Adrenal gland (tissue), 12 donors: ENCODE data around the gene CORO7. TPM values are rescaled to one million over a fixed set of nuclear protein-coding genes. Genes with fewer than 3 reads are reported as not detected.

Experiments used
- DNase-seq, 7 donors: peaks; one replicate each; pipeline ENCODE4 v3.0.0-alpha.2; 2019 to 2020
- H3K27ac ChIP-seq, 5 donors: fragments of 200-600 bp; sonication (generic) in 4 of 5; 1 replicate in 3 of 5; 2 replicates in 2 of 5; pipeline versions ENCODE4 v1.5.1 to v1.8.0; 2016 to 2020; ENCODE audit warnings: mild to moderate bottlenecking in 1 of 5
- H3K27me3 ChIP-seq: fragments of 200-600 bp; 2 replicates; pipeline ENCODE4 v1.8.0; 2021
- H3K36me3 ChIP-seq, 2 donors: fragments of 200-600 bp; replicated peaks in 1 of 2; 1 replicate in 1 of 2; 2 replicates in 1 of 2; pipeline versions ENCODE4 v1.5.1 to v1.8.0; 2018 to 2022
- H3K4me1 ChIP-seq, 2 donors: fragments of 200-600 bp; replicated peaks in 1 of 2; 1 replicate in 1 of 2; 2 replicates in 1 of 2; pipeline versions ENCODE4 v1.5.1 to v1.8.0; 2018 to 2021
- H3K4me3 ChIP-seq, 4 donors: fragments of 200-600 bp; sonication (generic) in 3 of 4; one replicate each; pipeline ENCODE4 v1.5.1; 2016 to 2018
- H3K9me3 ChIP-seq, 3 donors: fragments of 200-600 bp; sonication (generic) in 1 of 3; replicated peaks in 1 of 3; 1 replicate in 2 of 3; 2 replicates in 1 of 3; pipeline versions ENCODE4 v1.5.1 to v1.8.0; 2016 to 2021
- POLR2A ChIP-seq, 2 donors: fragments of 450-650 bp; IDR thresholded peaks; one replicate each; pipeline ENCODE4 v1.6.1; 2017; ENCODE audit warnings: antibody characterized with exemption in 2 of 2, mild to moderate bottlenecking in 2 of 2, moderate library complexity in 1 of 2
- WGBS, 4 donors: extraction: QIAGEN DNeasy Blood & Tissue Kit in 2 of 4; methylation state at CpG; one replicate each; pipeline versions ENCODE4 v1.1.5 to v1.1.7; 2013 to 2017; 5-methylcytosine and 5-hydroxymethylcytosine counted together
- intact Hi-C, 2 donors: fragments of 100-400 bp; cut with DNase I; formaldehyde crosslinking; loops; one replicate each; pipeline versions ENCODE4 v1.14.1 to v1.15.0; 2022 to 2023
- polyA plus RNA-seq, 3 donors: library from polyadenylated mRNA; stranded (reverse); fragments of 200-250 nt in 2 of 3; fragments of 350-450 nt in 1 of 3; fragmentation: Illumina TruSeq in 1 of 3; extraction: RNeasy Lipid Tissue Mini Kit (QIAGEN cat#74804) in 1 of 3; gene quantifications; one replicate each; pipeline ENCODE4 v1.2.3, GENCODE V29; 2013 to 2014
- total RNA-seq, 9 donors: library from RNA; depleted of rRNA in 4 of 9; stranded (reverse); fragments of >200 nt in 4 of 9; fragments of 120-200 nt in 1 of 9; fragmentation: NEBNext Ultra II Directional in 1 of 9; extraction: Animal tissue kit (Norgen Biotek cat#: 25700) in 1 of 9; gene quantifications; one replicate each; pipeline versions ENCODE4 v1.1.0 to v1.2.4, GENCODE V29; 2013 to 2023
- TF ChIP-seq, protein P1 (sequence below), 6 experiments: fragments of 450-650 bp in 4 of 6; fragments of 200-600 bp in 2 of 6; sonication (generic) in 1 of 6; IDR thresholded peaks; 1 replicate in 5 of 6; 2 replicates in 1 of 6; pipeline versions ENCODE4 v1.5.1 to v1.8.0; 2016 to 2021; ENCODE audit warnings: antibody characterized with exemption in 6 of 6, mild to moderate bottlenecking in 2 of 6, moderate library complexity in 1 of 6
- donor health status: healthy with polysubstance abuse.
- donor health status: Bipolar disorder and iron deficiency.
- donor health status: DM: yes; HTN: yes; CAD: no.
- donor health status: DM: no; HTN: no; CAD: no.
- donor health status: DM: no; HTN: no; CAD: no.
- donor health status: DM: yes; HTN: yes; CAD: no.

CORO7 gene
- total and polyA plus RNA-seq, 12 donors = 4.3 to 61.0 (median 34.7) TPM

- TF ChIP-seq, protein P1, sequence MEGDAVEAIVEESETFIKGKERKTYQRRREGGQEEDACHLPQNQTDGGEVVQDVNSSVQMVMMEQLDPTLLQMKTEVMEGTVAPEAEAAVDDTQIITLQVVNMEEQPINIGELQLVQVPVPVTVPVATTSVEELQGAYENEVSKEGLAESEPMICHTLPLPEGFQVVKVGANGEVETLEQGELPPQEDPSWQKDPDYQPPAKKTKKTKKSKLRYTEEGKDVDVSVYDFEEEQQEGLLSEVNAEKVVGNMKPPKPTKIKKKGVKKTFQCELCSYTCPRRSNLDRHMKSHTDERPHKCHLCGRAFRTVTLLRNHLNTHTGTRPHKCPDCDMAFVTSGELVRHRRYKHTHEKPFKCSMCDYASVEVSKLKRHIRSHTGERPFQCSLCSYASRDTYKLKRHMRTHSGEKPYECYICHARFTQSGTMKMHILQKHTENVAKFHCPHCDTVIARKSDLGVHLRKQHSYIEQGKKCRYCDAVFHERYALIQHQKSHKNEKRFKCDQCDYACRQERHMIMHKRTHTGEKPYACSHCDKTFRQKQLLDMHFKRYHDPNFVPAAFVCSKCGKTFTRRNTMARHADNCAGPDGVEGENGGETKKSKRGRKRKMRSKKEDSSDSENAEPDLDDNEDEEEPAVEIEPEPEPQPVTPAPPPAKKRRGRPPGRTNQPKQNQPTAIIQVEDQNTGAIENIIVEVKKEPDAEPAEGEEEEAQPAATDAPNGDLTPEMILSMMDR (IDR thresholded peaks at IDR 0.05) = no peak
- TF ChIP-seq POLR2A (IDR thresholded peaks at IDR 0.05) = no peak
- no peaks in the 10 kb centered on the region for H3K27me3 ChIP-seq
- H3K36me3 ChIP-seq = peaks cover 0 to 22% of the 10 kb centered on the region in 2 donors
- H3K4me3 ChIP-seq = no peak overlapping the region
- intact Hi-C loops = no loop called here
- DNase-seq = no peak
- H3K4me1 ChIP-seq = peaks cover 9 to 32% of the 10 kb centered on the region in 2 donors
- peak overlapping the region in 1 of 5 donors; percentile 80 for H3K27ac ChIP-seq
- WGBS, 4 donors = 88 to 90% (median 89%) methylated on average over 14 to 18 of the region's 18 CpGs
- H3K9me3 ChIP-seq = no peaks in the 10 kb centered on the region
These were observed 25.8 kb downstream of the CORO7 start for GRCh38 chr16:4390266-4391260.

DNA sequence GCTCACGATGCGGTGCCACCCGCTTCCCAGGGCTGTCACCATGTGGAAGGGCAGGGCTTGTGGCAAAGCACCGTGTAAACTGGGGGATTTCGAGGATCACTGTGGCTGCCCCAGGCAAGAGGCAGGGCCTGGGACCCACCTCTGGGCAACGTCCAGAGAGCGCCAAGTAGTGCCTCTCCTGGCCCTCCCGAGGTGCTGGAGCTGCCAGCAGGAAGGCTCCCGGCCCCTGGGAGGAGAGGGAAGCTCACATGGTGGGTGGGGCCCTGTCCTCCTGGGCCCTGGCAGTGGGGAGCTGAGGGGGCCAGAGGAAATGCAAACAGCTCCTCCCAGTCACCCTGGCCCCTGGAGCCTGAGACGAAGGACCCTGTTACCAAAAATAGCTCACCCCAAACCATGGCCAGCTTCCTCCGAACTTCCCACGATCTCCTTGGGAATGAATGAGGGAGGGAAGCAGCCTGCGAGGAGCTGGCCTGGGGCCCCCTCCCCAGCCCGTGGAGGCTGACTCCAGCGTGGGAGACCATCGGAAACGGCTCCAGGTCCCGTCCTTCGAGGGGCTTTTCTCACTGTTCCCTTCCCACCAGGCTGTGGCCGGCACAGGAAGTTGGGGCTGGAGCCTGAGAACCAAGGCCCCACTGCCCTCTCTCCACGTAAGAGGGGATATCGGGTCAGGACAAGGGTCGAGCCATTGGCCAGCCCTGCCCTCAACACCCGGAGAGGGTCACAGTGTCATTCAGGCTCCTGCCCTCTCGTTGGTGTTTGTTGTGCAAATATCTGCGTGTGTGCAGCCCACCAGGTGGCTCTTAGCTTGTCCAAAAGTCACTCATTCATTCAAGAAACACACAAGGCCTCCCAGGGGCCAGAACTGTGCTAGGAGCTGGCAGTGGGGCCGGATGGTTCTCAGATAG is 27.1 kb downstream of the CORO7 start:
- WGBS, 4 donors = 66 to 72% (median 70%) methylated on average over 15 to 27 of the region's 27 CpGs
- Histone ChIP-seq H3K9me3 (no peaks in the 10 kb centered on the region), H3K36me3 (peaks cover 0 to 15% of the 10 kb centered on the region in 2 donors), H3K4me1 (peaks cover 9 to 32% of the 10 kb centered on the region in 2 donors), H3K27me3 (no peaks in the 10 kb centered on the region), H3K4me3 (no peak overlapping the region), H3K27ac (peak overlapping the region in 3 of 5 donors; percentile 22 to 80 (median 44))
- intact Hi-C loops = no loop called here
- no peak for TF ChIP-seq POLR2A (IDR thresholded peaks at IDR 0.05)
- TF ChIP-seq, protein P1 (IDR thresholded peaks at IDR 0.05) = no peak
- no peak for DNase-seq

DNA sequence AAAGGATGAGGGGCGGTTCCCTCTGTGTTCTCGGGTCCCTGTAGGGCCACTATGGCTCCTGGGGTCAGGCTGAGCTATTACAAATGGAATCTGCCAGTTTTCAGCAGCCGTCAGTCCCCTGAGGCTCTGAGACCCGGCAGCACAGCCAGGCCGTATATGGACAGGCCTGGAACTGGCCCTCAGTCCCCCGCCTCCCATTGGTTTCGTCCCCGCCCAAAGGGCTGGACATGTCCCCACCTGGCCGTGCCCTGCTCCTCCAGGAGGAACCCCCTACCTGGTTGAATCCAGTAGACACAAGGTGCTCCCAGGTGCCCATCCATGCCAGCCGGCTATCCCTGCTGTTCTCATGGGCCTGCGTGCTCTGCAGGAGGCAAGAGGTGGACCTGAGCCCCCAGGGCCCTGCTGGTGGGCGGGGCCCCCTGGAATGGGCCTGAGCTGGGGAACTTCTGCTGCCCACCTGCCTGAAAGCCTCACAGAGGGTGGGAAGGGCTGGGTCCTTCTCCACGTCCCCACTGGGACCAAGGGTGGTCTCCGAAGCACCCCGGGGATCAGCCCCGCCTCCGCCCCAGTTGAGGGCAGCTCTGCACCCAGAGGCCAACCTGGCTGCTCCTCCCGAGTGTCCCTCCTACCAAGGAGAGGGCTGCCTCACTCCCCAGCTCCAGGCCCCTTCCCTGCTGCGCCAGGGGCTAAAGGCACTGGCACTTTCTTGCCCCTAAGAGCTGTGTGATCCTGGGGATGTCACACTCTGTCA is 27.9 kb downstream of the CORO7 start:
- intact Hi-C loops = no loop called here
- H3K36me3 ChIP-seq = peaks cover 0 to 22% of the 10 kb centered on the region in 2 donors
- TF ChIP-seq, protein P1 (IDR thresholded peaks at IDR 0.05) = no peak
- no peak for TF ChIP-seq POLR2A (IDR thresholded peaks at IDR 0.05)
- 79 to 91% (median 84%) methylated on average over 5 to 19 of the region's 19 CpGs for WGBS, 4 donors
- H3K27ac ChIP-seq = peak overlapping the region in 3 of 5 donors; percentile 22 to 80 (median 44)
- H3K4me3 ChIP-seq = no peak overlapping the region
- H3K27me3 ChIP-seq = no peaks in the 10 kb centered on the region
- peaks cover 9 to 32% of the 10 kb centered on the region in 2 donors for H3K4me1 ChIP-seq
- no peaks in the 10 kb centered on the region for H3K9me3 ChIP-seq
- no peak for DNase-seq
